Lung (tissue), 12 donors: ENCODE results near the gene INPP4B. TPM values are rescaled to one million over a fixed set of nuclear protein-coding genes. Genes with fewer than 3 reads are reported as not detected.

Source experiments
- ATAC-seq: fragments of 200-7000 bp; cut with Tn5 transposase; one replicate; pipeline ENCODE4 v1.9.1; 2020; ENCODE audit warnings: moderate number of reproducible peaks; ENCODE audit not compliant: insufficient read depth, low FRiP score
- DNase-seq, 3 donors: peaks; one replicate each; pipeline ENCODE4 v3.0.0-alpha.2; 2013 to 2017
- H3K27ac ChIP-seq, 2 donors: one replicate each; pipeline ENCODE4 v1.5.1; 2013; ENCODE audit warnings: mild to moderate bottlenecking in 2 of 2, moderate library complexity in 2 of 2, control low read depth in 1 of 2, inconsistent platforms in 1 of 2, low read depth in 1 of 2, low read length in 1 of 2
- H3K27me3 ChIP-seq, 3 donors: one replicate each; pipeline ENCODE4 v1.5.1; 2013; ENCODE audit warnings: low read length in 2 of 3; ENCODE audit not compliant: control insufficient read depth in 3 of 3, insufficient read depth in 3 of 3
- H3K36me3 ChIP-seq, 4 donors: one replicate each; pipeline ENCODE4 v1.5.1; 2013; ENCODE audit warnings: low read length in 4 of 4, mild to moderate bottlenecking in 1 of 4, moderate library complexity in 1 of 4; ENCODE audit not compliant: control insufficient read depth in 4 of 4, insufficient read depth in 4 of 4
- H3K4me1 ChIP-seq, 5 donors: one replicate each; pipeline ENCODE4 v1.5.1; 2013; ENCODE audit warnings: low read length in 5 of 5, mild to moderate bottlenecking in 2 of 5, moderate library complexity in 1 of 5; ENCODE audit not compliant: control insufficient read depth in 5 of 5, insufficient read depth in 5 of 5
- H3K4me3 ChIP-seq: one replicate; pipeline ENCODE4 v1.5.1; 2013; ENCODE audit warnings: mild to moderate bottlenecking, control low read depth, moderate library complexity
- H3K9ac ChIP-seq, 2 donors: one replicate each; pipeline ENCODE4 v1.5.1; 2013; ENCODE audit warnings: low read length in 2 of 2, control low read depth in 1 of 2; ENCODE audit not compliant: insufficient read depth in 1 of 2
- H3K9me3 ChIP-seq, 4 donors: one replicate each; pipeline ENCODE4 v1.5.1; 2013; ENCODE audit warnings: low read length in 3 of 4, mild to moderate bottlenecking in 1 of 4, moderate library complexity in 1 of 4; ENCODE audit not compliant: control insufficient read depth in 4 of 4, insufficient read depth in 3 of 4
- CTCF ChIP-seq: IDR thresholded peaks from 2 replicates; pipeline ENCODE4 v1.5.1; 2012; ENCODE audit warnings: mild to moderate bottlenecking; ENCODE audit errors: control extremely low read depth, extremely low read depth
- WGBS, 2 donors: extraction: QIAGEN DNeasy Blood & Tissue Kit; methylation state at CpG; one replicate each; pipeline ENCODE4 v1.1.7; 2013; 5-methylcytosine and 5-hydroxymethylcytosine counted together
- polyA plus RNA-seq, 2 donors: library from polyadenylated mRNA; stranded (reverse); fragments of 200-250 nt; gene quantifications; one replicate each; pipeline ENCODE4 v1.2.1, GENCODE V29; 2013
- total RNA-seq, 2 donors: library from RNA; depleted of rRNA in 1 of 2; stranded (reverse); fragments of >200 nt in 1 of 2; gene quantifications; one replicate each; pipeline ENCODE4 v1.2.1, GENCODE V29; 2014 to 2021
- donor health status: control.
- donor health status: control.
- donor health status: Bipolar disorder and iron deficiency.
- donor health status: healthy.
- donor health status: DM: yes; HTN: yes; CAD: no.

The INPP4B gene
- total and polyA plus RNA-seq, 4 donors: 2.4 to 32.6 (median 5.6) TPM

GRCh38 chr4:142351958-142352357 lies 494.1 kb downstream of the INPP4B start:
- Histone ChIP-seq H3K36me3 (no peaks in the 10 kb centered on the region), H3K27ac (peak overlapping the region in 1 of 2 donors; percentile 77), H3K9me3 (no peaks in the 10 kb centered on the region), H3K9ac (peak overlapping the region in 1 of 2 donors; percentile 30), H3K4me1 (peaks cover 2 to 72% (median 31%) of the 10 kb centered on the region in 5 donors), H3K4me3 (no peak overlapping the region), H3K27me3 (no peaks in the 10 kb centered on the region)
- peak; percentile 60 to 96 (median 93) for DNase-seq
- TF ChIP-seq CTCF: no peak
- ATAC-seq: no peak
- 29 to 38% methylated on average over 4 of the region's 4 CpGs for WGBS, 2 donors

GRCh38 chr4:142350871-142351270 lies 495.2 kb downstream of the INPP4B start:
- DNase-seq (peak; percentile 50 to 85 (median 81)), ATAC-seq (no peak)
- peaks cover 2 to 76% (median 33%) of the 10 kb centered on the region in 5 donors for H3K4me1 ChIP-seq

GRCh38 chr4:142348613-142349021 lies 497.5 kb downstream of the INPP4B start:
- DNase-seq: peak; percentile 62 to 90 (median 83)
- 76 to 95% methylated on average over 1 of the region's 1 CpG for WGBS, 2 donors
- H3K4me1 ChIP-seq: peaks cover 0 to 62% (median 22%) of the 10 kb centered on the region in 5 donors
- no peaks in the 10 kb centered on the region for H3K36me3 ChIP-seq
- no peaks in the 10 kb centered on the region for H3K9me3 ChIP-seq
- no peaks in the 10 kb centered on the region for H3K27me3 ChIP-seq
- H3K4me3 ChIP-seq: no peak overlapping the region
- no peak overlapping the region for H3K9ac ChIP-seq
- H3K27ac ChIP-seq: peak overlapping the region in 1 of 2 donors; percentile 85
- TF ChIP-seq CTCF: no peak
- ATAC-seq: no peak

More at GRCh38 chr4:142350871-142351270, 495.2 kb downstream of the INPP4B start:
- Histone ChIP-seq H3K36me3 (no peaks in the 10 kb centered on the region), H3K4me3 (no peak overlapping the region), H3K9ac (no peak overlapping the region), H3K27me3 (no peaks in the 10 kb centered on the region), H3K27ac (peak overlapping the region in 1 of 2 donors; percentile 45), H3K9me3 (no peaks in the 10 kb centered on the region)
- TF ChIP-seq CTCF: no peak

- H3K27me3 ChIP-seq: no peaks in the 10 kb centered on the region
- H3K4me1 ChIP-seq: peaks cover 0 to 48% (median 22%) of the 10 kb centered on the region in 5 donors
- H3K9ac ChIP-seq: no peak overlapping the region
- no peak overlapping the region for H3K27ac ChIP-seq
- DNase-seq (peak in 1 of 3 donors; percentile 56), ATAC-seq (no peak)
- TF ChIP-seq CTCF: no peak
- H3K36me3 ChIP-seq: no peaks in the 10 kb centered on the region
- no peak overlapping the region for H3K4me3 ChIP-seq
- H3K9me3 ChIP-seq: no peaks in the 10 kb centered on the region
These were observed 498.9 kb downstream of the INPP4B start for GRCh38 chr4:142347241-142347640.
